ENCODE data around the gene TCF7L2.

TCF7L2 gene

GRCh38 chr10:113130014-113130641 is 180.1 kb downstream of the TCF7L2 start:
- DNase-seq (ENCODE audit: low spot score) = no peak
- no peak for TF ChIP-seq CTCF (conservative IDR thresholded peaks at IDR 0.05; ENCODE audit: low read depth)
- ChIA-PET CTCF (interaction anchor here (0.6 kb wide), 2 partner anchors 655 to 1007 kb away, joined by 3 read pairs; no protein-coding TSS in a partner anchor), POLR2A (ENCODE audit: low non-redundant PET) (no interaction called here)
- H3K27ac ChIP-seq = no peak overlapping the region

GRCh38 chr10:113131613-113132261 is 181.7 kb downstream of the TCF7L2 start:
- no peak for TF ChIP-seq CTCF (conservative IDR thresholded peaks at IDR 0.05; ENCODE audit: low read depth)
- POLR2A ChIA-PET (ENCODE audit: low non-redundant PET) = no interaction called here
- H3K27ac ChIP-seq = no peak overlapping the region
- DNase-seq (ENCODE audit: low spot score) = no peak
- CTCF ChIA-PET = interaction anchor here (1.0 kb wide), 1 partner anchor 253 kb away, joined by 4 read pairs; no protein-coding TSS in a partner anchor

GRCh38 chr10:113132591-113133121 is 182.6 kb downstream of the TCF7L2 start:
- CTCF ChIA-PET = interaction anchor here (0.5 kb wide), 1 partner anchor 605 kb away, joined by 3 read pairs; no protein-coding TSS in a partner anchor
- no peak for DNase-seq (ENCODE audit: low spot score)
- no peak for TF ChIP-seq CTCF (conservative IDR thresholded peaks at IDR 0.05; ENCODE audit: low read depth)
- POLR2A ChIA-PET (ENCODE audit: low non-redundant PET) = no interaction called here
- no peak overlapping the region for H3K27ac ChIP-seq

GRCh38 chr10:113133497-113134115 is 183.6 kb downstream of the TCF7L2 start:
- no peak for TF ChIP-seq CTCF (conservative IDR thresholded peaks at IDR 0.05; ENCODE audit: low read depth)
- peak overlapping the region; percentile 5; the same call in 1 of the 2 replicates for H3K27ac ChIP-seq
- ChIA-PET POLR2A (ENCODE audit: low non-redundant PET) (no interaction called here), CTCF (no interaction called here)
- DNase-seq (ENCODE audit: low spot score) = no peak

GRCh38 chr10:113135025-113135424 is 185.0 kb downstream of the TCF7L2 start:
- POLR2A ChIA-PET (ENCODE audit: low non-redundant PET) = no interaction called here
- CTCF ChIA-PET = interaction anchor here (0.8 to 0.9 kb wide), 2 partner anchors 19 to 352 kb away, joined by 5 to 7 read pairs; no protein-coding TSS in a partner anchor
- no peak overlapping the region for H3K27ac ChIP-seq
- TF ChIP-seq CTCF (conservative IDR thresholded peaks at IDR 0.05; ENCODE audit: low read depth) = no peak
- DNase-seq (ENCODE audit: low spot score) = no peak

GRCh38 chr10:113137941-113138685 is 188.1 kb downstream of the TCF7L2 start:
- ChIA-PET CTCF (interaction anchor here (0.8 kb wide), 1 partner anchor 11 kb away, joined by 4 read pairs; no protein-coding TSS in a partner anchor), POLR2A (ENCODE audit: low non-redundant PET) (no interaction called here)
- H3K27ac ChIP-seq = no peak overlapping the region
- no peak for TF ChIP-seq CTCF (conservative IDR thresholded peaks at IDR 0.05; ENCODE audit: low read depth)
- no peak for DNase-seq (ENCODE audit: low spot score)

All from RWPE1 (cell line).